MM.1S (cell line): ENCODE results near the gene RNF32.

Source experiments
- EZH2 ChIP-seq: fragments of 300-600 bp; sonication (generic); optimal IDR thresholded peaks from 2 replicates; pipeline ENCODE3; 2017; ENCODE audit warnings: low read depth, mild to moderate bottlenecking, antibody characterized with exemption, low read length, mixed read lengths
- EZH2phosphoT487 ChIP-seq: fragments of 300-600 bp; sonication (generic); IDR thresholded peaks from 2 replicates; pipeline ENCODE4 v1.6.1; 2018; ENCODE audit warnings: antibody characterized with exemption, low read length
- TF ChIP-seq, protein P1 (sequence below): fragments of 300-600 bp; sonication (generic); IDR thresholded peaks from 2 replicates; pipeline ENCODE4 v1.5.1; 2016; ENCODE audit warnings: antibody characterized with exemption, low read length, mixed read lengths

DNA sequence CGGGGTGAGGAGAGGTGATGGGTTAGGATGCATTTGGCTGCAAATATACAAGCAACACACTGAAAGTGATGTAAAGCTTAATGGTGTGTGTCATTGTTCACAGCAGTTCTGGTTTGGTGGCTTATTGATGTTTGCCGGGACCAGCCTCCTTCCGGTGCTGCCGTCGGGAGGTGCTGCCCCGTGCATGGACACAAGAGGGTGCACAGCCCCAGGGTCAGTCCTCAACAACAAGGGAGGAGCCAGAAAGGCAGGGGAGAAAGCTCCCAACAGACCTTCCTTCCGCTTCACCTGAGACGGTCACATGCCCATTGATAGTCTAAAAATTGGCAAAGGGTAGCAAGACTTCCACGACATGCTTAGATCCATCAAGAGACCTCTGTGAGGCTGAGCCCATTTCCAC lies 9.5 kb downstream of the RNF32 start:
- TF ChIP-seq, protein P1, sequence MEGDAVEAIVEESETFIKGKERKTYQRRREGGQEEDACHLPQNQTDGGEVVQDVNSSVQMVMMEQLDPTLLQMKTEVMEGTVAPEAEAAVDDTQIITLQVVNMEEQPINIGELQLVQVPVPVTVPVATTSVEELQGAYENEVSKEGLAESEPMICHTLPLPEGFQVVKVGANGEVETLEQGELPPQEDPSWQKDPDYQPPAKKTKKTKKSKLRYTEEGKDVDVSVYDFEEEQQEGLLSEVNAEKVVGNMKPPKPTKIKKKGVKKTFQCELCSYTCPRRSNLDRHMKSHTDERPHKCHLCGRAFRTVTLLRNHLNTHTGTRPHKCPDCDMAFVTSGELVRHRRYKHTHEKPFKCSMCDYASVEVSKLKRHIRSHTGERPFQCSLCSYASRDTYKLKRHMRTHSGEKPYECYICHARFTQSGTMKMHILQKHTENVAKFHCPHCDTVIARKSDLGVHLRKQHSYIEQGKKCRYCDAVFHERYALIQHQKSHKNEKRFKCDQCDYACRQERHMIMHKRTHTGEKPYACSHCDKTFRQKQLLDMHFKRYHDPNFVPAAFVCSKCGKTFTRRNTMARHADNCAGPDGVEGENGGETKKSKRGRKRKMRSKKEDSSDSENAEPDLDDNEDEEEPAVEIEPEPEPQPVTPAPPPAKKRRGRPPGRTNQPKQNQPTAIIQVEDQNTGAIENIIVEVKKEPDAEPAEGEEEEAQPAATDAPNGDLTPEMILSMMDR, result no peak
- TF ChIP-seq EZH2phosphoT487 (no peak), EZH2 (no peak)
